Left ventricle myocardium inferior (tissue), 1 donor: Measurements from ENCODE around the gene AFDN. TPM values are rescaled to one million over a fixed set of nuclear protein-coding genes. Genes with fewer than 3 reads are reported as not detected.

Source experiments
- DNase-seq: peaks from one replicate; pipeline ENCODE4 v3.0.0-alpha.2; 2020
- H3K27ac ChIP-seq: fragments of 200-600 bp; replicated peaks from 2 replicates; pipeline ENCODE4 v1.8.0; 2021
- H3K27me3 ChIP-seq: fragments of 200-600 bp; 2 replicates; pipeline ENCODE4 v1.8.0; 2021; ENCODE audit warnings: low read depth
- H3K36me3 ChIP-seq: fragments of 200-600 bp; 2 replicates; pipeline ENCODE4 v1.8.0; 2021
- H3K4me1 ChIP-seq: fragments of 200-600 bp; 2 replicates; pipeline ENCODE4 v1.8.0; 2021
- H3K4me3 ChIP-seq: fragments of 200-600 bp; 2 replicates; pipeline ENCODE4 v1.8.0; 2021; ENCODE audit warnings: mild to moderate bottlenecking, moderate library complexity
- H3K9me3 ChIP-seq: fragments of 200-600 bp; replicated peaks from 2 replicates; pipeline ENCODE4 v1.8.0; 2021
- intact Hi-C: fragments of 100-400 bp; cut with micrococcal nuclease; formaldehyde crosslinking; loops from one replicate; pipeline ENCODE4 v1.11.0; 2022
- total RNA-seq: library from RNA; stranded (reverse); fragmentation: NEBNext Ultra II Directional; extraction: Animal tissue kit (Norgen Biotek cat#: 25700); gene quantifications from one replicate; pipeline ENCODE4 v1.2.1, GENCODE V29; 2021
- TF ChIP-seq, protein P1 (sequence below): fragments of 200-600 bp; IDR thresholded peaks from 2 replicates; pipeline ENCODE4 v1.8.0; 2021; ENCODE audit warnings: antibody characterized with exemption, mild to moderate bottlenecking, borderline replicate concordance
- donor health status: DM: no; HTN: yes; CAD: no; lungs with severe emphysema.

The AFDN gene
- total RNA-seq, 1 donor from 2014 or later = 54.9 TPM

DNA sequence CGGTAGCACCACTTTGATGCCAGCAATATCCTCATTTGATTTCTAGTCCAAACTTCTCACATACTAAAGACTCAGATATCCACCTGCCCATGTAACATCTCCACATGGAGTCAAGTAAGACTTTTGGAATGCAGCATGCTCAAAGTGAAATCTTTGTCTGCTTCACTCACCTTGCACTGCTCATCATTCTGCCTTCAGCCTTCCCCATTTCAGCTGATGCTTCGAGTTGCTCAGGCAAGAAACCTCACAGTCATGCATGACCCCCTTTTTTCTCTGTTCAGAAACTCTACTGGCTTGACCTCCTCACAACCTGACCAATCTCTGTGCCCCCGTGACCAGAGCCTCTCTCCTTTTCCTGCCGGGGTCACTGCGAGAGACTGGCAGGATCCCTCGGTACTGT, 129.8 kb downstream of the AFDN start:
- Histone ChIP-seq H3K4me3 (no peak overlapping the region), H3K9me3 (no peaks in the 10 kb centered on the region), H3K27ac (peak overlapping the region; percentile 13), H3K27me3 (no peaks in the 10 kb centered on the region), H3K36me3 (peaks cover 49% of the 10 kb centered on the region), H3K4me1 (peaks cover 75% of the 10 kb centered on the region)
- TF ChIP-seq, protein P1, sequence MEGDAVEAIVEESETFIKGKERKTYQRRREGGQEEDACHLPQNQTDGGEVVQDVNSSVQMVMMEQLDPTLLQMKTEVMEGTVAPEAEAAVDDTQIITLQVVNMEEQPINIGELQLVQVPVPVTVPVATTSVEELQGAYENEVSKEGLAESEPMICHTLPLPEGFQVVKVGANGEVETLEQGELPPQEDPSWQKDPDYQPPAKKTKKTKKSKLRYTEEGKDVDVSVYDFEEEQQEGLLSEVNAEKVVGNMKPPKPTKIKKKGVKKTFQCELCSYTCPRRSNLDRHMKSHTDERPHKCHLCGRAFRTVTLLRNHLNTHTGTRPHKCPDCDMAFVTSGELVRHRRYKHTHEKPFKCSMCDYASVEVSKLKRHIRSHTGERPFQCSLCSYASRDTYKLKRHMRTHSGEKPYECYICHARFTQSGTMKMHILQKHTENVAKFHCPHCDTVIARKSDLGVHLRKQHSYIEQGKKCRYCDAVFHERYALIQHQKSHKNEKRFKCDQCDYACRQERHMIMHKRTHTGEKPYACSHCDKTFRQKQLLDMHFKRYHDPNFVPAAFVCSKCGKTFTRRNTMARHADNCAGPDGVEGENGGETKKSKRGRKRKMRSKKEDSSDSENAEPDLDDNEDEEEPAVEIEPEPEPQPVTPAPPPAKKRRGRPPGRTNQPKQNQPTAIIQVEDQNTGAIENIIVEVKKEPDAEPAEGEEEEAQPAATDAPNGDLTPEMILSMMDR = no peak
- intact Hi-C loops = no loop called here
- no peak for DNase-seq

DNA sequence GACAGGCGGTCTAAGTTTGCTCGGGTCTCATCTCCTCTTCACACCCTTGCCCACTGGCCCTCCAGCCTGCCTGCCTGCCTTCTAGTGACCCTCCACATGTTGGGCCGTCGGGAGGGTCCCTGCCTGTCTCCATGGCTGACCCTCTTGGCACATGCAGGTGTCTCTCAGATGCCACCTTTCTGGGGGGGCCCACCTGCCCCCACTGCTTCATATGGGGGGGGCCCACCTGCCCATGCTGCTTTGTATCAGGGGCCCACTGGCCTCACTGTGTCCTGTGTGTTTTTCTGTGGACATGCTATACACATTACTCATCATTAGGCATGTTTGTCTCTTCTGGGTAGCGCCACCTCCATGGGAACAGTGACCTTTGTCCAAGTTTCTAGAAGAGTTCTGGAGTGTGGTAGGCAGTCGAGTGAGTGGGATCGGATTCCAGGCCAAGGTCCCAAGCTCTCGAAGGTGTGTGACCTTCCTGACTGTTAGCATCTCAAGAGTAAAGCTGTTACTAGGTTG, 130.3 kb downstream of the AFDN start:
- intact Hi-C loops = no loop called here
- Histone ChIP-seq H3K4me1 (peaks cover 76% of the 10 kb centered on the region), H3K9me3 (no peaks in the 10 kb centered on the region), H3K27me3 (no peaks in the 10 kb centered on the region), H3K36me3 (peaks cover 45% of the 10 kb centered on the region), H3K4me3 (no peak overlapping the region), H3K27ac (peak overlapping the region; percentile 13)
- no peak for DNase-seq
- TF ChIP-seq, protein P1 = no peak

DNA sequence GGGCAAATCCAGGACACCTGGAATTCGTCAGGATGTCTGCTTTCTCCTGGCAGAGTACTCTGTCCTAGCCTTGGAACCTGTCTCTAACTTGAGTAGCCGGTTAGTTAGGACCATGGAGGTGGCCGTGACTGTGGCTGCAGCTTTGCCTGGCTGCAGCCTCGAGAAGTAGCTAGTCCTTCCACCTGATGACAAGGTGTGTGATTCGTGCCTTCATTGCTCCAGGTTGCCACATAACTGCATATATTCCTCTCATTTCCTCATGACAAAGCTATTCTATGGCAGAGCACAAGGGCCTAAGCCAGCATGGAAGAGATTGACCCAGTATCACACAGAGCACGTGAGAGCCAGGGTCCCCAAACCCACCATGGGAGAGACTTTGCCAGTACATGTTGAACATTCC, 130.9 kb downstream of the AFDN start:
- Histone ChIP-seq H3K27me3 (no peaks in the 10 kb centered on the region), H3K4me3 (no peak overlapping the region), H3K36me3 (peaks cover 45% of the 10 kb centered on the region), H3K4me1 (peaks cover 76% of the 10 kb centered on the region), H3K9me3 (no peaks in the 10 kb centered on the region), H3K27ac (peak overlapping the region; percentile 13)
- intact Hi-C loops = no loop called here
- TF ChIP-seq, protein P1 = no peak
- no peak for DNase-seq

DNA sequence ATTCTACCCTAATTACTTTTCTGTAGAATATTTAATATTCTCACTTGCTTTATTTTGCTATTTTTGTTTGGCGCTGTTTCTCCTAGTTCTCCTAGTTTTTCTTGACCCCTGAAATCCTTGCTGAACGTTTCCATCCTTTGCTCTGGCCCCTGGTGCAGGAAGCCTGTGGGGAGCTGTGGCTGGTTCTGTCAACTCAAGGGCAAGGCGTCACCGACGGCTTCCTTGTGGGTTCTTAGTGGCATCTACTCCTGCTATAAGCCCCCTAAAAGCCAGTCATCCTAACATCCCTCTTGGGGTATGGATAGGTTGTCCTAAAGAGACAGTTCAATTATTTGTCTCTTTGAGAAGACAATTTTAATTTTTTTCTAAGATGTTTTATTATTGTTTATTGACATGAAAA, 133.9 kb downstream of the AFDN start:
- intact Hi-C loops = no loop called here

DNA sequence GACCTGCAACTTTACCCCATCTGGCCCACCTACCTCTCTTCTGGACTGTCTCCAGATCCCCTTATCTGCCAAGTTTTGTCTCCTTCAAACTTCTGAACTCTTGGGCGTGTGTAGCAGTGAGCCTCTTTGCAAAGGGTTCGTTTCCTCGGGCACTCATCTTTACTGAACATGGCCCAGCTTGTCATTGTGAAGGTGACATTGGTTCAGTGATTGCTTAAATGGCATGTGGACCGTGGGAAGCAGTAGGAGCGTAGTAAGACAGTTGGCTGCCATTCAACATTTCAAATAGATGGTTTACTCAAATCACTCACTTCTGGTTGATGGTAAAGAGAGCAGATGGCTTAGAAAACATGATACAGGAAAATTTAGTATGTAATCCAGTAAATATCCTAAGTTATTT, 136.0 kb downstream of the AFDN start:
- TF ChIP-seq, protein P1 = no peak
- peaks cover 46% of the 10 kb centered on the region for H3K36me3 ChIP-seq
- peaks cover 83% of the 10 kb centered on the region for H3K4me1 ChIP-seq
- H3K27ac ChIP-seq = peak overlapping the region; percentile 83
- H3K27me3 ChIP-seq = no peaks in the 10 kb centered on the region
- H3K9me3 ChIP-seq = no peaks in the 10 kb centered on the region
- no peak for DNase-seq
- intact Hi-C loops = no loop called here
- H3K4me3 ChIP-seq = no peak overlapping the region

More for the DNA sequence above, 133.9 kb downstream of the AFDN start:
- no peaks in the 10 kb centered on the region for H3K9me3 ChIP-seq
- TF ChIP-seq, protein P1 = no peak
- peaks cover 88% of the 10 kb centered on the region for H3K4me1 ChIP-seq
- DNase-seq = no peak
- H3K27ac ChIP-seq = peak overlapping the region; percentile 22
- H3K4me3 ChIP-seq = no peak overlapping the region
- peaks cover 47% of the 10 kb centered on the region for H3K36me3 ChIP-seq
- no peaks in the 10 kb centered on the region for H3K27me3 ChIP-seq

DNA sequence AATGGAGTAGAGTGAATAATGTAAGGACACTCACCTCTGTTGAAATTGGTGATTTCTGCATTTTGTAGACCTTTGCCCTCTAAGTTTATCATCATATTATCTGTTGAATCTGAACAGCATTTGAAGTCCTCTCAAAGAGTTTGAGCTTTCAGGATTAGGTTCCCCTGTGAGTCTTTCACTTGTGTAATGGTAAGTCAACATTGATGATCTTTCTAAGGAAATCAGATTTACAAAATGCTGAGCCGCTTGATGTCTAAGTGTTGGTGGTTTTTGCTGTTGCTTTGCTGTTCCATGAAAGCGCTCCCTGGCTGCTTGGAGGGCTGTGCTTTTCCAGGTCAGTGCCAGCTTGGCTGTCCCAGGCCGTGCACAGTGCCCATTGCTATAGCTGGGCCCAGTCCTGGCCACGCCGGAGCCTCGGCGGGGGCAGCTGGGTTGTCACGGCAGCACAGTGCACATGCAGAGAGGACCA, 136.9 kb downstream of the AFDN start:
- DNase-seq = no peak
- Histone ChIP-seq H3K9me3 (no peaks in the 10 kb centered on the region), H3K4me1 (peaks cover 74% of the 10 kb centered on the region), H3K36me3 (peaks cover 55% of the 10 kb centered on the region), H3K27ac (peak overlapping the region; percentile 83), H3K4me3 (no peak overlapping the region), H3K27me3 (no peaks in the 10 kb centered on the region)
- intact Hi-C loops = no loop called here
- TF ChIP-seq, protein P1 = no peak
